ENCODE results near the gene GAPVD1.
"Not testable (repeated sequence)": the region's sequence is repeated elsewhere in the genome, so short reads cannot be mapped to it uniquely, and the experiment has no call there.

The GAPVD1 gene, protein sequence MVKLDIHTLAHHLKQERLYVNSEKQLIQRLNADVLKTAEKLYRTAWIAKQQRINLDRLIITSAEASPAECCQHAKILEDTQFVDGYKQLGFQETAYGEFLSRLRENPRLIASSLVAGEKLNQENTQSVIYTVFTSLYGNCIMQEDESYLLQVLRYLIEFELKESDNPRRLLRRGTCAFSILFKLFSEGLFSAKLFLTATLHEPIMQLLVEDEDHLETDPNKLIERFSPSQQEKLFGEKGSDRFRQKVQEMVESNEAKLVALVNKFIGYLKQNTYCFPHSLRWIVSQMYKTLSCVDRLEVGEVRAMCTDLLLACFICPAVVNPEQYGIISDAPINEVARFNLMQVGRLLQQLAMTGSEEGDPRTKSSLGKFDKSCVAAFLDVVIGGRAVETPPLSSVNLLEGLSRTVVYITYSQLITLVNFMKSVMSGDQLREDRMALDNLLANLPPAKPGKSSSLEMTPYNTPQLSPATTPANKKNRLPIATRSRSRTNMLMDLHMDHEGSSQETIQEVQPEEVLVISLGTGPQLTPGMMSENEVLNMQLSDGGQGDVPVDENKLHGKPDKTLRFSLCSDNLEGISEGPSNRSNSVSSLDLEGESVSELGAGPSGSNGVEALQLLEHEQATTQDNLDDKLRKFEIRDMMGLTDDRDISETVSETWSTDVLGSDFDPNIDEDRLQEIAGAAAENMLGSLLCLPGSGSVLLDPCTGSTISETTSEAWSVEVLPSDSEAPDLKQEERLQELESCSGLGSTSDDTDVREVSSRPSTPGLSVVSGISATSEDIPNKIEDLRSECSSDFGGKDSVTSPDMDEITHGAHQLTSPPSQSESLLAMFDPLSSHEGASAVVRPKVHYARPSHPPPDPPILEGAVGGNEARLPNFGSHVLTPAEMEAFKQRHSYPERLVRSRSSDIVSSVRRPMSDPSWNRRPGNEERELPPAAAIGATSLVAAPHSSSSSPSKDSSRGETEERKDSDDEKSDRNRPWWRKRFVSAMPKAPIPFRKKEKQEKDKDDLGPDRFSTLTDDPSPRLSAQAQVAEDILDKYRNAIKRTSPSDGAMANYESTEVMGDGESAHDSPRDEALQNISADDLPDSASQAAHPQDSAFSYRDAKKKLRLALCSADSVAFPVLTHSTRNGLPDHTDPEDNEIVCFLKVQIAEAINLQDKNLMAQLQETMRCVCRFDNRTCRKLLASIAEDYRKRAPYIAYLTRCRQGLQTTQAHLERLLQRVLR (N-terminal part only)

DNA sequence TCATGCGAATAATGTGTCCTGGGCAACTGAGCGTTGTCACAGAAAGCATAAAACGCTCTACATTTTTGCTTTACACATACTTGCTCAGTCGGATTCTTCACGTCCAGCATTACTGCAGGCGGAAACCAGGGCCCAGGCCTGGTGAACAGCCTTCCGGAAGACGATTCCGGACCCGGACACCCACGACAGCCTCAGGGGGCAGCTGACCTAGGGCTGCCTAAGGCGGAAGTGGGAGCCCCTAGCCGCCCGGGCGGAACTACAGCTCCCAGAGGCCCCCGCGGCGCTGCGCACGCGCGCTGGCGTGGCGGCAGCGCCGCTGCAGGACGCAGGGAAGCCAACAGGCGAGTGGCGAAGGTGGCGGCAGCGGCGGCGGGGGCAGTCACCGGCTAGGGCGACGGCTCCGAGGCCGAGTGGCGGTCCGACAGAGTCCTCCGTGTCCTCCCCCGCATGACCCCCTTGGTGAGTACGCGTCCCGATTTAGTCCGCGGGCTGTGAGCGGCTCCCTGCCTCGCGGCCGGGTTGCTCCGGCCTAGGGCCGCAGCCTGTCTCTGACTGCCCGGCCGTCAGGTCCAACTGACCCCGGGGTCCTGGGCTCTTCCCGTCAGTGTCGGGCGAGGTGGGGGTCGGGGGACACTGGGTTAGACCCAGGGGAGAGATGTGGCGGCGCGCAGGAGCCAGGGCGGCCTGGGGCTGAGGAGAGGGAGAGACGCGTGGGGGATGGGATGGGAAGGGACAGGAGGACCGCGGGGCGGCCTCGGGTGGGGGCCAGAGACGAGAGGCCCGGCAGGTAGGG is at the start of gene GAPVD1:
TSS of gene GAPVD1 (plus strand) at position 326 of the 793 bp plus-strand sequence. CDS start 37,096 bp downstream, outside the sequence.
- no peaks in the 10 kb centered on the region for H3K36me3 ChIP-seq (ENCODE audit: control insufficient read depth, insufficient read depth, low read length)
- H3K27me3 ChIP-seq (ENCODE audit: control insufficient read depth, insufficient read depth, low read length): peaks cover 2% of the 10 kb centered on the region
- peaks cover 4% of the 10 kb centered on the region for H3K4me1 ChIP-seq (ENCODE audit: control insufficient read depth, insufficient read depth, low read length)
- H3K9me3 ChIP-seq (ENCODE audit: control insufficient read depth, low read length): no peaks in the 10 kb centered on the region
- H3K4me3 ChIP-seq (ENCODE audit: low read length): peak within 1 kb of the TSS; percentile 94
- peak within 1 kb of the TSS; percentile 96 for H3K9ac ChIP-seq (ENCODE audit: low read length)

DNA sequence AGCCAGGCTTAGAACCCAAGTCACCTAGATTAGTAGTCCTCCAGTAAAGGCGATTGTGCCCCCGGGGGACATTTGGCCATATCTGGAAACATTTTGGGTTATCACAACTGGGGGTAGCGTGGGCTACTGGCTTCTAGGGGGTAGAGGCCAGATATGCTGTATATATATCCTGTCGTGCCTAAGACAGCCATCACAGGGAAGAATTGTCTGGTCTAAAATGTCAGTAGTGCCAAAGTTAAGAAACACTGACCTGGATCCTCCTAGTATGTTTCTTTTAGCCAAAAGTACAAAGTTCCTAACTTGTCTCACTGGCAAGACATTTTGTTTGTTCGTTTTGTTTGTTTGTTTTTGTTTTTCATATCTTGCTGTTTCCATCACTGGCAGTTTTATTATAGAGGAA is 47.4 kb upstream of the GAPVD1 start:
- Histone ChIP-seq H3K9ac (ENCODE audit: low read length) (no peak overlapping the region), H3K4me1 (ENCODE audit: control insufficient read depth, insufficient read depth, low read length) (no peaks in the 10 kb centered on the region), H3K4me3 (ENCODE audit: low read length) (no peak overlapping the region), H3K27me3 (ENCODE audit: control insufficient read depth, insufficient read depth, low read length) (no peaks in the 10 kb centered on the region), H3K9me3 (ENCODE audit: control insufficient read depth, low read length) (no peaks in the 10 kb centered on the region), H3K36me3 (ENCODE audit: control insufficient read depth, insufficient read depth, low read length) (no peaks in the 10 kb centered on the region)

DNA sequence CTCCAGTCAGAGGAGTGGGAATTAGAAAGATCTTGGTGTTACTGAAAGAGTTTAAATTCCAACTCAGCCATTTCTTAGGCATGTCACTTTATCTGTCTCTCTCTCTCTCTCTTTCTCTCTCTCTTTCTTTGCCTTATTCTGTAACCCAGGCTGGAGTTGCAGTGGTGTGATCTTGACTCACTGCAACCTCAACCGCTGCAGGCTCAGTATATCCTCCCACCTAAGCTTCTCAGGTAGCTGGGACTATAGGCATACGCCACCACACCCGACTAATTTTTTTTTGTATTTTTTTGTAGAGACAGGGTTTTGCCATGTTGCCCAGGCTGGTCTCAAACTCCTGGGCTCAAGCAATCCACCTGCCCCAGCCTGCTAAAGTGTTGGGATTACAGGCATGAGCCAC is 43.0 kb upstream of the GAPVD1 start:
- Histone ChIP-seq H3K27me3 (ENCODE audit: control insufficient read depth, insufficient read depth, low read length) (no peaks in the 10 kb centered on the region), H3K4me1 (ENCODE audit: control insufficient read depth, insufficient read depth, low read length) (no peaks in the 10 kb centered on the region), H3K9me3 (ENCODE audit: control insufficient read depth, low read length) (no peaks in the 10 kb centered on the region), H3K36me3 (ENCODE audit: control insufficient read depth, insufficient read depth, low read length) (no peaks in the 10 kb centered on the region), H3K9ac (ENCODE audit: low read length) (no peak overlapping the region), H3K4me3 (ENCODE audit: low read length) (no peak overlapping the region)

DNA sequence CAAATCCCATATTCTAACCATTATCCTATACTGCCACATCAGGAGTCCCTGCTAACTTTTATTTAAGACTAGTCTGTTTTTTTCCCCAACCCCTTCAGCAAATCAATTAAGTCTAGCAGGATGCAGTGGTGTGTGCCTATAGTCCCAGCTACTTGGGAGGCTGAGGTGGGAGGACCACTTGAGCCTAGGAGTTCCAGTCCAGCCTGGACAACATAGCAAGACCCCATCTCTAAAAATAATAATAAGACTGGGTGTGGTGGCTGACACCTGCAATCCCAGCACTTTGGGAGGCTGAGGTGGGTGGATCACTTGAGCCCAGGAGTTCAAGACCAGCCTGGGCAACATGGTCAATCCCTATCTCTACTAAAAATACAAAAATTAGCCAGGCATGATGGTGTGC is 36.8 kb upstream of the GAPVD1 start:
- not testable (repeated sequence) for H3K36me3 ChIP-seq (ENCODE audit: control insufficient read depth, insufficient read depth, low read length); H3K4me1 ChIP-seq (ENCODE audit: control insufficient read depth, insufficient read depth, low read length); H3K9ac ChIP-seq (ENCODE audit: low read length); H3K4me3 ChIP-seq (ENCODE audit: low read length); H3K27me3 ChIP-seq (ENCODE audit: control insufficient read depth, insufficient read depth, low read length); H3K9me3 ChIP-seq (ENCODE audit: control insufficient read depth, low read length)

DNA sequence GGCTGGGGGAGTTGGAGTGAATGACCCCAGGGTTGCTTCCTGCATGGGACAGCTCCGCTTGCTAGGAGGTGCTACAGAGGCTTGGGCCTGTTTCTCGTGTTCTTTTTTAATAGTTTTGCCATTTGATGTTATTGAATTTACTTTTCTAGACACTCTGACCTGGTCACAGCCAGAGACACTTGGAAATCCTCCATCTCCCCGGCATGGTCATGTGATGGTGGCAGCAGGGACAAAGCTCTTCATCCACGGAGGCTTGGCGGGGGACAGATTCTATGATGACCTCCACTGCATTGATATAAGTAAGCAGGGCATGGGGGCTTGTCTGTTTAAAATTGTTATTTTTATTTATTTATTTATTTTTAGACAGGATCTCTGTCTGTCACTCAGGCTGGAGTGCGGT is 33.9 kb upstream of the GAPVD1 start:
- H3K4me3 ChIP-seq (ENCODE audit: low read length): no peak overlapping the region

DNA sequence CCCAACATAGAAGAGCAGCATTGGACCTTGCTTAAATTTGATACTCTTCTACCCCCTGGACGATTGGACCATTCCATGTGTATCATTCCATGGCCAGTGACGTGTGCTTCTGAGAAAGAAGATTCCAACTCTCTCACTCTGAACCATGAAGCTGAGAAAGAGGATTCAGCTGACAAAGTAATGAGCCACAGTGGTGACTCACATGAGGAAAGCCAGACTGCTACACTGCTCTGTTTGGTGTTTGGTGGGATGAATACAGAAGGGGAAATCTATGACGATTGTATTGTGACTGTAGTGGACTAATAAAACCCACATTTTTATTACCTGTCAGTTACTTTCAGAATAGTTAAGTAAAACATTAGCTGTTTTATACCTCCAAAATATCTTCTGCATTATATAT is 27.9 kb upstream of the GAPVD1 start:
- Histone ChIP-seq H3K27me3 (ENCODE audit: control insufficient read depth, insufficient read depth, low read length) (no peaks in the 10 kb centered on the region), H3K4me1 (ENCODE audit: control insufficient read depth, insufficient read depth, low read length) (peaks cover 22% of the 10 kb centered on the region), H3K4me3 (ENCODE audit: low read length) (no peak overlapping the region), H3K9me3 (ENCODE audit: control insufficient read depth, low read length) (no peaks in the 10 kb centered on the region), H3K9ac (ENCODE audit: low read length) (no peak overlapping the region), H3K36me3 (ENCODE audit: control insufficient read depth, insufficient read depth, low read length) (peaks cover 14% of the 10 kb centered on the region)

More for the DNA sequence above, 33.9 kb upstream of the GAPVD1 start:
- Histone ChIP-seq H3K9ac (ENCODE audit: low read length) (no peak overlapping the region), H3K9me3 (ENCODE audit: control insufficient read depth, low read length) (no peaks in the 10 kb centered on the region), H3K27me3 (ENCODE audit: control insufficient read depth, insufficient read depth, low read length) (no peaks in the 10 kb centered on the region), H3K4me1 (ENCODE audit: control insufficient read depth, insufficient read depth, low read length) (no peaks in the 10 kb centered on the region), H3K36me3 (ENCODE audit: control insufficient read depth, insufficient read depth, low read length) (no peaks in the 10 kb centered on the region)

DNA sequence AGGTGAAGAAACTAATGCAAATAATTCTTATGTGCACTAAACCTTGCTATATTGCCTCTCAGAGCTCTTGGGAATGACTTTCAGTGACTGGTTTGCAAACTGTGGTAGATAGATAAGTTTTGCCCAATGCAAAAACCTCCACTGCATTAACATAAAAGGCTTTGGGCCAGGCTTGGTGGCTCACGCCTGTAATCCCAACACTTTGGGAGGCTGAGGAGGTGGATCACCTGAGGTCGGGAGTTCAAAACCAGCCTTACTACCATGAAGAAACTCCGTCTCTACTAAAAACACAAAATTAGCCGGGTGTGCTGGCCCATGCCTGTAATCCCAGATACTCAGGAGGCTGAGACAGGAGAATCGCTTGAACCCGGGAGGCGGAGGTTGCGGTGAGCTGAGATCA is 27.5 kb upstream of the GAPVD1 start:
- Histone ChIP-seq H3K36me3 (ENCODE audit: control insufficient read depth, insufficient read depth, low read length) (peaks cover 14% of the 10 kb centered on the region), H3K4me1 (ENCODE audit: control insufficient read depth, insufficient read depth, low read length) (peaks cover 26% of the 10 kb centered on the region)
- not testable (repeated sequence) for H3K4me3 ChIP-seq (ENCODE audit: low read length); H3K9ac ChIP-seq (ENCODE audit: low read length); H3K9me3 ChIP-seq (ENCODE audit: control insufficient read depth, low read length); H3K27me3 ChIP-seq (ENCODE audit: control insufficient read depth, insufficient read depth, low read length)

DNA sequence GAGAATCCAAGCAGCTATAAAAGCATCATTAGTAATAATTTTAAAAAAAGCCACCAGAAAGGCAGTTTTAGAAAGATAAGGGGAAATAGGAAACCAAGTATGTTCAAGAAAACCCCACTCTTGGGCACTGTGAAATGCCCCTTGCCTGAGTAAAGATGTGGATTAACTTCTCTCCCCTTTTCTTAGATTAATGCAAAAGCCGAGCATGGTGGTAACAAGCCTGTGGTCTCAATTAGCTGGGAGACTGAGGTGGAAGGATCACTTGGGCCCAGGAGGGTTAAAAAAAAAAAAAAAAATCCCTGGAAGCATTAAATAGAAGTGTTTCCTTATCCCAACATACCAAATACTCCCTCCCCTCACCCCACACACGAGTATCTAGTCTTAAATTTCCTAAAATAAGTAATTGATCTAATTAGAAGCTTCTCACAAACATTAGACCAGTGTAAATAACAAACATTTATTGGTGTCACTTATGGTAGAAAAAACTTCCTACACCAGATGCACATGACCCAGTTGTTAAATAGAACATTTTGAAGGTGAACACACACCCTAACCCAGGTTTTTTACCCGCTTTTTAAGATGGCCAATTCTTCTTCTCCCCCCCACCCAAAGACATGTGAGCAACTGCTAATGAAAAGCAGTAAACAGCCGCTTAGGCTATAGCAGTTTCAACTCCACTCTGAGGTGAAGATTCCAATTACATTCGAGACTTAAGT is 25.7 kb upstream of the GAPVD1 start:
- peaks cover 30% of the 10 kb centered on the region for H3K4me1 ChIP-seq (ENCODE audit: control insufficient read depth, insufficient read depth, low read length)

DNA sequence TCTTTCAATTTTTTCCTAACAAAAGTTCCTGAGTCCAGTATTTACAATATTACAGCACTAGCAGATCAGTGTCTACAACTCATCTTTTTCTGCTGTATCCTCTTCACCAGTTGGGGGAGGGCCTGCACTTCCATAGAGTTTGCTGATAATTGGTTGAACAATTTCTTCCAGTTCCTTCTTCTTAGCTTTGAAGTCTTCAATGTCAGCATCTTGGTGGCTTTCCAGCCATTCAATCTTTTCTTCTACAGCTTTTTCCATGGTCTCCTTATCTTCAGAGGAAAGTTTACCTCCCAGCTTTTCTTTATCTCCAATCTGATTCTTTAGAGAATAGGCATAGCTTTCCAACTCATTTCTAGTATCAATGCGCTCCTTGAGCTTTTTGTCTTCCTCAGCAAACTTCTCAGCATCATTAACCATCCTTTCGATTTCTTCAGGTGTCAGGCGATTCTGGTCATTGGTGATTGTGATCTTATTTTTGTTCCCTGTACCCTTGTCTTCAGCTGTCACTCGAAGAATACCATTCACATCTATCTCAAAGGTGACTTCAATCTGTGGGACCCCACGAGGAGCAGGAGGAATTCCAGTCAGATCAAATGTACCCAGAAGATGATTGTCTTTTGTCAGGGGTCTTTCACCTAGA is 25.0 kb upstream of the GAPVD1 start:
- not testable (repeated sequence) for H3K9me3 ChIP-seq (ENCODE audit: control insufficient read depth, low read length); H3K9ac ChIP-seq (ENCODE audit: low read length); H3K27me3 ChIP-seq (ENCODE audit: control insufficient read depth, insufficient read depth, low read length); H3K4me3 ChIP-seq (ENCODE audit: low read length)
- Histone ChIP-seq H3K36me3 (ENCODE audit: control insufficient read depth, insufficient read depth, low read length) (peaks cover 14% of the 10 kb centered on the region), H3K4me1 (ENCODE audit: control insufficient read depth, insufficient read depth, low read length) (peaks cover 30% of the 10 kb centered on the region)

More for the DNA sequence above, 25.7 kb upstream of the GAPVD1 start:
- Histone ChIP-seq H3K36me3 (ENCODE audit: control insufficient read depth, insufficient read depth, low read length) (peaks cover 14% of the 10 kb centered on the region), H3K9ac (ENCODE audit: low read length) (no peak overlapping the region), H3K4me3 (ENCODE audit: low read length) (no peak overlapping the region), H3K9me3 (ENCODE audit: control insufficient read depth, low read length) (no peaks in the 10 kb centered on the region), H3K27me3 (ENCODE audit: control insufficient read depth, insufficient read depth, low read length) (no peaks in the 10 kb centered on the region)

DNA sequence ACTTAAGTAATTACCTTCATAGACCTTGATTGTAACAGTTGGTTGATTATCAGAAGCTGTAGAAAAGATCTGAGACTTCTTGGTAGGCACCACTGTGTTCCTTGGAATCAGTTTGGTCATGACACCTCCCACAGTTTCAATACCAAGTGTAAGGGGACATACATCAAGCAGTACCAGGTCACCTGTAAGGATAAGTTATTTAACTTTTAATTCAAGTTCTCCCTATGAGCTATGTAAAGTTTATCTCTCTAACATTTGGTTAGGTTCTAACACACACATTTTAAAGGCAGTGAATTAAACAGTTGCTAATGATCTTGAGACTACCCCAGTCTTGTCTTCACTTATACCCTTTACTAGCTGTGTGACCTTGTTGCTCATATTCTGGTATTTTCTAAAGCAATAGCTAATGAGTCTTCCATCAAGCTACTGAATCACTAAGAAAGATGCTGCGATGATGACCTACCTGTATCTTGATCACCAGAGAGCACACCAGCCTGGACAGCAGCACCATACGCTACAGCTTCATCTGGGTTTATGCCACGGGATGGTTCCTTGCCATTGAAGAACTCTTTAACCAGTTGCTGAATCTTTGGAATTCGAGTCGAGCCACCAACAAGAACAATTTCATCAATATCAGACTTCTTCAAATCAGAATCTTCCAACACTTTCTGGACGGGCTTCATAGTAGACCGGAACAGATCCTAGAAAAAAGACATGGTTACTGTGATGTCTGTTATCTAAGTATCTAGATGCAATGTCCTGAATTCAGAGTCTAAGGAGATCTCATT is 23.3 kb upstream of the GAPVD1 start:
- H3K9ac ChIP-seq (ENCODE audit: low read length): peak overlapping the region; percentile 19
- peaks cover 14% of the 10 kb centered on the region for H3K36me3 ChIP-seq (ENCODE audit: control insufficient read depth, insufficient read depth, low read length)
- H3K9me3 ChIP-seq (ENCODE audit: control insufficient read depth, low read length): no peaks in the 10 kb centered on the region
- no peak overlapping the region for H3K4me3 ChIP-seq (ENCODE audit: low read length)
- H3K27me3 ChIP-seq (ENCODE audit: control insufficient read depth, insufficient read depth, low read length): no peaks in the 10 kb centered on the region
- peaks cover 37% of the 10 kb centered on the region for H3K4me1 ChIP-seq (ENCODE audit: control insufficient read depth, insufficient read depth, low read length)

Measured in mucosa of stomach (tissue), 1 donor.